Measurements from ENCODE around the gene MCF2L.
"Not testable (repeated sequence)": the region's sequence is repeated elsewhere in the genome, so short reads cannot be mapped to it uniquely, and the experiment has no call there.

MCF2L gene

GRCh38 chr13:113049981-113050380, 81.0 kb downstream of the MCF2L start:
- DNase-seq (ENCODE audit: low read depth), result no peak

- DNase-seq (ENCODE audit: low read depth), result no peak
Measured at GRCh38 chr13:113050734-113051431, 81.9 kb downstream of the MCF2L start.

GRCh38 chr13:113051641-113052040, 82.6 kb downstream of the MCF2L start:
- no peak for DNase-seq (ENCODE audit: low read depth)

- no peak for DNase-seq (ENCODE audit: low read depth)
Measured at GRCh38 chr13:113052206-113052605, 83.2 kb downstream of the MCF2L start.

GRCh38 chr13:113052971-113053370, 84.0 kb downstream of the MCF2L start:
- no peak for DNase-seq (ENCODE audit: low read depth)

GRCh38 chr13:113053376-113053775, 84.4 kb downstream of the MCF2L start:
- no peak for DNase-seq (ENCODE audit: low read depth)

- no peak for DNase-seq (ENCODE audit: low read depth)
Measured at GRCh38 chr13:113053801-113054604, 85.0 kb downstream of the MCF2L start.

GRCh38 chr13:113057084-113057483, 88.1 kb downstream of the MCF2L start:
- no peak for DNase-seq (ENCODE audit: low read depth)

GRCh38 chr13:113057559-113057958, 88.5 kb downstream of the MCF2L start:
- not testable (repeated sequence) for DNase-seq (ENCODE audit: low read depth)

- no peak for DNase-seq (ENCODE audit: low read depth)
Measured at GRCh38 chr13:113058129-113058987, 89.3 kb downstream of the MCF2L start.

- no peak for DNase-seq (ENCODE audit: low read depth)
Measured at GRCh38 chr13:113058988-113059850, 90.2 kb downstream of the MCF2L start.

GRCh38 chr13:113059891-113060290, 90.9 kb downstream of the MCF2L start:
- no peak for DNase-seq (ENCODE audit: low read depth)

GRCh38 chr13:113060557-113061270, 91.7 kb downstream of the MCF2L start:
- DNase-seq (ENCODE audit: low read depth), result no peak

GRCh38 chr13:113061271-113061625, 92.2 kb downstream of the MCF2L start:
- no peak for DNase-seq (ENCODE audit: low read depth)

- no peak for DNase-seq (ENCODE audit: low read depth)
Measured at GRCh38 chr13:113061796-113062425, 92.9 kb downstream of the MCF2L start.

GRCh38 chr13:113062691-113063090, 93.7 kb downstream of the MCF2L start:
- no peak for DNase-seq (ENCODE audit: low read depth)

GRCh38 chr13:113063091-113063491, 94.1 kb downstream of the MCF2L start:
- no peak for DNase-seq (ENCODE audit: low read depth)

- no peak for DNase-seq (ENCODE audit: low read depth)
Measured at GRCh38 chr13:113064000-113064533, 95.1 kb downstream of the MCF2L start.

GRCh38 chr13:113064534-113065405, 95.8 kb downstream of the MCF2L start:
- DNase-seq (ENCODE audit: low read depth), result no peak
